ENCODE results near the gene GMPR2. TPM values are rescaled to one million over a fixed set of nuclear protein-coding genes. Genes with fewer than 3 reads are reported as not detected.

The GMPR2 gene
- total RNA-seq, 4 donors from 2014 or later, result 39.0 to 57.2 (median 49.0) TPM

GRCh38 chr14:24285351-24285750 lies 52.6 kb downstream of the GMPR2 start:
- 45 to 55% methylated on average over 4 of the region's 4 CpGs for WGBS, 2 donors
- no peak overlapping the region for H3K4me3 ChIP-seq (ENCODE audit: low read depth, poor library complexity, severe bottlenecking)
- intact Hi-C loops (cut with DNase I; ENCODE audit: low total_unique reads), result no loop called here
- no peak for DNase-seq (ENCODE audit: low spot score in 2 of 2)
- TF ChIP-seq POLR2A (IDR thresholded peaks at IDR 0.05), result no peak
- no peak for TF ChIP-seq CTCF (IDR thresholded peaks at IDR 0.05)

GRCh38 chr14:24286996-24287395 lies 54.3 kb downstream of the GMPR2 start:
- WGBS, 2 donors, result 98% methylated on average over 5 of the region's 5 CpGs
- DNase-seq (ENCODE audit: low spot score in 2 of 2), result no peak
- intact Hi-C loops (cut with DNase I; ENCODE audit: low total_unique reads), result no loop called here
- H3K4me3 ChIP-seq (ENCODE audit: low read depth, poor library complexity, severe bottlenecking), result no peak overlapping the region
- TF ChIP-seq POLR2A (IDR thresholded peaks at IDR 0.05) (no peak), CTCF (IDR thresholded peaks at IDR 0.05) (no peak)

Other genes starting within 250 kb of the GMPR2 start
- 10 to 100 TPM; 15.8 to 40.4 (median 23.3) TPM for gene DHRS4L2, start 244.0 kb upstream of the GMPR2 start, total RNA-seq
- gene CARMIL3, start 180.9 kb upstream of the GMPR2 start, total RNA-seq, result 1 to 10 TPM; 2.8 to 7.6 (median 5.2) TPM
- gene CPNE6, start 161.4 kb upstream of the GMPR2 start, total RNA-seq, result under 1 TPM in 1 of 4 donors, not detected in 3; 0.39 TPM
- gene PCK2, start 138.6 kb upstream of the GMPR2 start, total RNA-seq, result 10 to 100 TPM; 15.4 to 29.0 (median 21.0) TPM
- 100 to 1,000 TPM in 1 of 4 donors, 10 to 100 TPM in 3; 53.3 to 134 (median 64.3) TPM for gene DCAF11, start 118.2 kb upstream of the GMPR2 start, total RNA-seq
- gene NRL, start 118.0 kb upstream of the GMPR2 start, total RNA-seq, result 1 to 10 TPM in 2 of 4 donors, under 1 TPM in 1, not detected in 1; 0.52 to 2.4 (median 2.2) TPM
- gene FITM1, start 102.3 kb upstream of the GMPR2 start, total RNA-seq, result 1 to 10 TPM in 2 of 4 donors, under 1 TPM in 1, not detected in 1; 0.61 to 1.3 (median 1.0) TPM
- 100 to 1,000 TPM in 3 of 4 donors, 10 to 100 TPM in 1; 81.3 to 125 (median 114) TPM for gene PSME1, start 96.7 kb upstream of the GMPR2 start, total RNA-seq
- gene EMC9, start 91.3 kb upstream of the GMPR2 start, total RNA-seq, result 10 to 100 TPM; 13.3 to 21.8 (median 20.6) TPM
- gene PSME2, start 86.3 kb upstream of the GMPR2 start, total RNA-seq, result 10 to 100 TPM; 23.2 to 50.2 (median 31.2) TPM
- 10 to 100 TPM; 53.1 to 98.6 (median 77.3) TPM for gene RNF31, start 85.4 kb upstream of the GMPR2 start, total RNA-seq
- gene IRF9, start 71.7 kb upstream of the GMPR2 start, total RNA-seq, result 10 to 100 TPM; 36.1 to 54.1 (median 44.2) TPM
- gene REC8, start 60.8 kb upstream of the GMPR2 start, total RNA-seq, result 1 to 10 TPM; 1.2 to 7.1 (median 2.4) TPM
- gene IPO4, start 44.1 kb upstream of the GMPR2 start, total RNA-seq, result 10 to 100 TPM; 25.1 to 40.0 (median 32.6) TPM
- 10 to 100 TPM; 44.6 to 64.4 (median 52.9) TPM for gene TM9SF1, start 37.5 kb upstream of the GMPR2 start, total RNA-seq
- not detected for gene TSSK4, start 27.2 kb upstream of the GMPR2 start, total RNA-seq
- 10 to 100 TPM; 50.3 to 99.6 (median 68.1) TPM for gene CHMP4A, start 19.4 kb upstream of the GMPR2 start, total RNA-seq
- 10 to 100 TPM in 3 of 4 donors, 1 to 10 TPM in 1; 9.7 to 12.2 (median 10.7) TPM for gene MDP1, start 16.9 kb upstream of the GMPR2 start, total RNA-seq
- 100 to 1,000 TPM in 3 of 4 donors, 10 to 100 TPM in 1; 68.0 to 153 (median 107) TPM for gene NEDD8, start 562 bp upstream of the GMPR2 start, total RNA-seq
- gene TINF2, start 9.7 kb downstream of the GMPR2 start, total RNA-seq, result 10 to 100 TPM; 52.5 to 70.9 (median 60.0) TPM
- 100 to 1,000 TPM; 160 to 283 (median 235) TPM for gene TGM1, start 30.2 kb downstream of the GMPR2 start, total RNA-seq
- gene RABGGTA, start 38.7 kb downstream of the GMPR2 start, total RNA-seq, result 10 to 100 TPM; 35.5 to 69.4 (median 44.7) TPM
- 100 to 1,000 TPM in 1 of 4 donors, 10 to 100 TPM in 3; 55.0 to 112 (median 90.6) TPM for gene DHRS1, start 66.9 kb downstream of the GMPR2 start, total RNA-seq
- 10 to 100 TPM; 13.8 to 20.4 (median 17.6) TPM for gene NOP9, start 66.9 kb downstream of the GMPR2 start, total RNA-seq
- 10 to 100 TPM; 10.6 to 29.8 (median 25.1) TPM for gene CIDEB, start 75.0 kb downstream of the GMPR2 start, total RNA-seq
- gene LTB4R2, start 77.2 kb downstream of the GMPR2 start, total RNA-seq, result 100 to 1,000 TPM in 3 of 4 donors, 10 to 100 TPM in 1; 88.1 to 173 (median 147) TPM
- 100 to 1,000 TPM in 1 of 4 donors, 10 to 100 TPM in 3; 58.9 to 118 (median 70.9) TPM for gene LTB4R, start 78.6 kb downstream of the GMPR2 start, total RNA-seq
- gene ADCY4, start 102.1 kb downstream of the GMPR2 start, total RNA-seq, result 10 to 100 TPM in 3 of 4 donors, 1 to 10 TPM in 1; 6.7 to 22.8 (median 16.5) TPM
- gene RIPK3, start 107.1 kb downstream of the GMPR2 start, total RNA-seq, result 10 to 100 TPM in 1 of 4 donors, 1 to 10 TPM in 3; 6.3 to 18.0 (median 7.2) TPM
- 10 to 100 TPM in 3 of 4 donors, 1 to 10 TPM in 1; 8.3 to 26.1 (median 14.0) TPM for gene NFATC4, start 135.3 kb downstream of the GMPR2 start, total RNA-seq
- 10 to 100 TPM; 17.7 to 37.8 (median 23.5) TPM for gene NYNRIN, start 166.1 kb downstream of the GMPR2 start, total RNA-seq
- 1 to 10 TPM in 2 of 4 donors, under 1 TPM in 2; 0.76 to 1.4 (median 1.1) TPM for gene CBLN3, start 196.7 kb downstream of the GMPR2 start, total RNA-seq
- 100 to 1,000 TPM in 1 of 4 donors, 10 to 100 TPM in 3; 66.0 to 147 (median 90.6) TPM for gene KHNYN, start 197.0 kb downstream of the GMPR2 start, total RNA-seq
- gene SDR39U1, start 209.8 kb downstream of the GMPR2 start, total RNA-seq, result 10 to 100 TPM; 21.0 to 39.1 (median 30.2) TPM